Mesenchymal stem cell (in vitro differentiated cells and primary cell): Measurements from ENCODE around the gene AOAH.

Source experiments
- DNase-seq: peaks from one replicate; pipeline ENCODE4 v3.0.0-alpha.2; 2013
- H2AFZ ChIP-seq: one replicate; pipeline ENCODE4 v1.6.1; 2013; ENCODE audit warnings: low read depth, mild to moderate bottlenecking, control low read depth, inconsistent platforms, low read length, moderate library complexity
- H2AK5ac ChIP-seq: 2 replicates; pipeline ENCODE4 v1.6.1; 2013; ENCODE audit warnings: low read length, moderate library complexity, mild to moderate bottlenecking, inconsistent platforms; ENCODE audit not compliant: severe bottlenecking
- H2BK120ac ChIP-seq: one replicate; pipeline ENCODE4 v1.6.1; 2013; ENCODE audit warnings: low read depth, mild to moderate bottlenecking, inconsistent platforms, low read length, moderate library complexity
- H2BK12ac ChIP-seq, 2 experiments: one replicate each; pipeline ENCODE4 v1.6.1; 2013; ENCODE audit warnings: inconsistent platforms in 2 of 2, low read length in 2 of 2, mild to moderate bottlenecking in 2 of 2, moderate library complexity in 2 of 2, control low read depth in 1 of 2
- H2BK15ac ChIP-seq: one replicate; pipeline ENCODE4 v1.6.1; 2013; ENCODE audit warnings: mild to moderate bottlenecking, low read depth, inconsistent platforms; ENCODE audit not compliant: poor library complexity, severe bottlenecking
- H2BK5ac ChIP-seq: 2 replicates; pipeline ENCODE4 v1.6.1; 2013; ENCODE audit warnings: low read depth, mild to moderate bottlenecking, low read length, control low read depth, inconsistent platforms; ENCODE audit not compliant: poor library complexity, severe bottlenecking
- H3K14ac ChIP-seq, 2 experiments: one replicate each; pipeline ENCODE4 v1.6.1; 2013; ENCODE audit warnings: inconsistent platforms in 2 of 2, low read length in 2 of 2, control low read depth in 1 of 2, mild to moderate bottlenecking in 1 of 2, moderate library complexity in 1 of 2
- H3K18ac ChIP-seq, 2 experiments: one replicate each; pipeline ENCODE4 v1.6.1; 2013; ENCODE audit warnings: inconsistent platforms in 2 of 2, low read length in 2 of 2, control low read depth in 1 of 2, low read depth in 1 of 2, mild to moderate bottlenecking in 1 of 2
- H3K23ac ChIP-seq, 2 experiments: one replicate each; pipeline ENCODE4 v1.6.1; 2013; ENCODE audit warnings: inconsistent platforms in 2 of 2, low read length in 2 of 2, mild to moderate bottlenecking in 2 of 2, moderate library complexity in 2 of 2, control low read depth in 1 of 2
- H3K27ac ChIP-seq: 2 replicates; pipeline ENCODE4 v1.5.1; 2013; ENCODE audit warnings: mild to moderate bottlenecking, moderate library complexity, low read length, control low read depth, inconsistent platforms; ENCODE audit not compliant: poor library complexity, severe bottlenecking
- H3K27me3 ChIP-seq, 2 experiments: 2 replicates each; pipeline versions ENCODE4 v1.6.1 to v1.7.0; 2013; ENCODE audit warnings: low read length in 2 of 2, mild to moderate bottlenecking in 2 of 2, moderate library complexity in 2 of 2, control low read depth in 1 of 2, inconsistent platforms in 1 of 2; ENCODE audit not compliant: control insufficient read depth in 1 of 2, insufficient read depth in 1 of 2
- H3K36me3 ChIP-seq, 2 experiments: 2 replicates each; pipeline versions ENCODE4 v1.6.1 to v1.7.0; 2013; ENCODE audit warnings: low read length in 2 of 2, control low read depth in 1 of 2, inconsistent platforms in 1 of 2, low read depth in 1 of 2, mild to moderate bottlenecking in 1 of 2; ENCODE audit not compliant: insufficient read depth in 2 of 2, control insufficient read depth in 1 of 2
- H3K4ac ChIP-seq, 2 experiments: one replicate each; pipeline ENCODE4 v1.6.1; 2013; ENCODE audit warnings: inconsistent platforms in 2 of 2, low read length in 2 of 2, mild to moderate bottlenecking in 2 of 2, moderate library complexity in 2 of 2, control low read depth in 1 of 2, low read depth in 1 of 2
- H3K4me1 ChIP-seq: 2 replicates; pipeline ENCODE4 v1.6.1; 2013; ENCODE audit warnings: low read depth, low read length, control low read depth; ENCODE audit not compliant: control insufficient read depth, insufficient read depth
- H3K4me2 ChIP-seq: 2 replicates; pipeline ENCODE4 v1.6.1; 2013; ENCODE audit warnings: low read length, mild to moderate bottlenecking, inconsistent platforms; ENCODE audit not compliant: poor library complexity, severe bottlenecking
- H3K4me3 ChIP-seq, 2 experiments: 2 replicates each; pipeline versions ENCODE4 v1.5.1 to v1.7.0; 2013; ENCODE audit warnings: low read length in 2 of 2, mild to moderate bottlenecking in 2 of 2, control low read depth in 1 of 2, low read depth in 1 of 2; ENCODE audit not compliant: insufficient read depth in 1 of 2
- H3K79me1 ChIP-seq: replicated peaks from 2 replicates; pipeline ENCODE4 v1.6.1; 2013; ENCODE audit warnings: mild to moderate bottlenecking, control low read depth, low read length, inconsistent platforms; ENCODE audit not compliant: poor library complexity, severe bottlenecking
- H3K9ac ChIP-seq: 2 replicates; pipeline ENCODE4 v1.7.0; 2013; ENCODE audit warnings: mild to moderate bottlenecking, low read length, moderate library complexity
- H3K9me3 ChIP-seq: 2 replicates; pipeline ENCODE4 v1.7.0; 2013; ENCODE audit warnings: mild to moderate bottlenecking, low read length; ENCODE audit not compliant: control insufficient read depth
- H4K8ac ChIP-seq: one replicate; pipeline ENCODE4 v1.6.1; 2013; ENCODE audit warnings: inconsistent platforms, mild to moderate bottlenecking, low read length, moderate library complexity
- H4K91ac ChIP-seq: one replicate; pipeline ENCODE4 v1.6.1; 2013; ENCODE audit warnings: mild to moderate bottlenecking, low read length, inconsistent platforms
- WGBS: methylation state at CpG from one replicate; pipeline ENCODE4 v1.1.7; 2013; ENCODE audit warnings: mixed read lengths; 5-methylcytosine and 5-hydroxymethylcytosine counted together

AOAH gene

DNA sequence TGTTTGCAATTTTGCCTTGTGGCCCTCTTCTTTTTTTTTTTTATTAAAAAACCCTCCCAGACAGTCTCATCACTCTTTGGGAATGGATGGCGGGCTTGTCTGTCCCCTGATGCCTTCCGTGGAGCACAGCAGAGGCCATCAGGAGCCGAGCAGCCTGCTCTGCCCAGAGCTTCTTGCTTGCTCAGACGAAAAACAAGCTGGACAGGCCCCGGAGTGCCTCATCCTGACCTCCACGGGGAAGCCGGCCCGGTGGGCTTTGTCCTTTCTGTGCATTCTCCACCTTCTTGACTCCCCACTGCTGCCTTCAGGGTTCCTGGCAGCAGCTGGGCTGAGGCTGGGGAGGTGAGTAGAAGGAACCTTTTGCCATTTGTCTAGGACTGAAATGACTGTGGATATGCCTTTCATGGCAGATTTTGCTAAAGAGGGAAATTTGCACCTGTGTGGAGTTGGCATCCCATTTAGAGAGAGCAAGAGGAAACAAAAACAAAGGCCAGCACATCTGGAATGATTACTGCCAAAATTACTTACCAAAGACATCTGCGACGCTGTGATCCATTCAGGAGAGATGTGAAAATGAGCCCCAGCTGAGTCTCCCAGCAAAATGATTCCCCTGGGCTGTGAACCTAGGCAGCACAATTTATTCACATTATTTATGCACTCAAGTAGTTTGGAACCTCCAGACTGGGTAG is 108.3 kb downstream of the AOAH start:
- Histone ChIP-seq H3K79me1 (no peaks in the 10 kb centered on the region), H3K23ac (no peak overlapping the region), H3K14ac (no peak overlapping the region), H3K9ac (no peak overlapping the region), H2BK5ac (no peak overlapping the region), H4K91ac (no peak overlapping the region), H3K4ac (no peak overlapping the region), H3K36me3 (no peaks in the 10 kb centered on the region), H2AK5ac (no peak overlapping the region), H3K18ac (no peak overlapping the region), H4K8ac (no peak overlapping the region), H3K4me2 (no peak overlapping the region), H2BK120ac (no peak overlapping the region), H3K9me3 (no peaks in the 10 kb centered on the region), H2AFZ (no peak overlapping the region), H3K27ac (no peak overlapping the region), H3K27me3 (peaks cover 0 to 58% of the 10 kb centered on the region in 2 experiments), H3K4me1 (no peaks in the 10 kb centered on the region), H3K4me3 (no peak overlapping the region), H2BK15ac (no peak overlapping the region), H2BK12ac (no peak overlapping the region)
- DNase-seq = no peak
- 81% methylated on average over 10 of the region's 10 CpGs for WGBS

DNA sequence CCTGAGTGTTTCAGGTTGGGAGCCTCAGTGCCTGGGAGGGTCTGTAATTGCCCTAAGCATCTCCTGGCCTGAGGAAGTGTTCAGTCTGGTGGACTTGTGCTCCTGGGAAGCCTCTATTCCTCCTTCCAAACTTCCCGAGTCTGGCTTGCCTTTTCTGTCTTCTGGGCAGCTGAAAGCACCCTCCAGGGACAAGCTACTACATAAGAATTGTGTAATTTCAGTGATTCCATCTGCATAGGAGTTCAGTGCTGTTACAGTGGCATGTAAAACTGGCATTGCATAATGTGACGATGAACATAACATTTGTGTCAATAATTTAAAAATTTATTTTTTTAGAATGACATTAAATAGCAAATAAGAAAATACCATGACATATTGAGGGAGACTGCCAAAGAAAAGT is 109.3 kb downstream of the AOAH start:
- no peak overlapping the region for H3K4ac ChIP-seq
- no peak overlapping the region for H4K91ac ChIP-seq
- H2AK5ac ChIP-seq = no peak overlapping the region
- no peaks in the 10 kb centered on the region for H3K4me1 ChIP-seq
- H3K9ac ChIP-seq = no peak overlapping the region
- peaks cover 0 to 59% of the 10 kb centered on the region in 2 experiments for H3K27me3 ChIP-seq
- no peak overlapping the region for H2BK5ac ChIP-seq
- no peak for DNase-seq
- no peak overlapping the region for H3K23ac ChIP-seq
- no peaks in the 10 kb centered on the region for H3K79me1 ChIP-seq
- no peaks in the 10 kb centered on the region for H3K36me3 ChIP-seq
- no peak overlapping the region for H2BK12ac ChIP-seq
- H4K8ac ChIP-seq = no peak overlapping the region
- WGBS = 43% methylated on average over 1 of the region's 2 CpGs
- no peak overlapping the region for H3K4me2 ChIP-seq
- H3K18ac ChIP-seq = no peak overlapping the region
- H2BK120ac ChIP-seq = no peak overlapping the region
- H3K9me3 ChIP-seq = no peaks in the 10 kb centered on the region
- no peak overlapping the region for H3K4me3 ChIP-seq
- no peak overlapping the region for H2BK15ac ChIP-seq
- H2AFZ ChIP-seq = no peak overlapping the region
- H3K14ac ChIP-seq = no peak overlapping the region
- H3K27ac ChIP-seq = no peak overlapping the region

DNA sequence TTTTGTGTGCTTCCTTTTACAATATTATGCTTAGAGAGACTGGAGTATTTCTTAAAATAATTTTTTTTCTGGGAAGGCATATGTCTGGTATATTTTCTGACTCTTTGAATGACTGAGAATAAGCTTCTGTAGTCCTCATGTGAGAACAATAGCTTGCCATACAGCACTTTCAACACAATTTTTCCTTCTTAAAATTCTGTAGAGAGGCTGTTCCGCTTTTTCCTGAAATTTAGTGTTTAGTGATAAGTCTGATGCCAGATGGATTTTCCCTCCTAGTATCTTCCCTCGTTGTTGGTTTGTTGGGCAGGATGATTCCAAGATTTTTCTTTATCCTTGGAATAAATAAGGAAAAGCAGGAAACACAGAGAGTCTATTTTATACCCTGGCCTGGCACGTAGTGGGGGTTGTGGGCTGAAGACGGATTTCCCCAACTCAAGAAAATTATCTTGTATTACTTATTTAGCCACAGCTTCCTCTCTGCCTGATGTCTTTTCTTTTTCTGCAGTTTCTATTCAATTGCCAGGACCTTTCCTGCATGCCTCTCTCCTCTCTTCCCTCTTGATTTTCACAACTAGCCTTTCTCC is 111.2 kb downstream of the AOAH start:
- Histone ChIP-seq H2AFZ (no peak overlapping the region), H4K91ac (no peak overlapping the region), H3K27me3 (peaks cover 0 to 63% of the 10 kb centered on the region in 2 experiments), H3K4me1 (no peaks in the 10 kb centered on the region), H3K36me3 (no peaks in the 10 kb centered on the region), H3K9ac (no peak overlapping the region), H2BK120ac (no peak overlapping the region), H3K4me2 (no peak overlapping the region), H3K9me3 (no peaks in the 10 kb centered on the region), H3K14ac (no peak overlapping the region), H3K4me3 (no peak overlapping the region), H2AK5ac (no peak overlapping the region), H2BK15ac (no peak overlapping the region), H2BK12ac (no peak overlapping the region), H3K18ac (no peak overlapping the region), H3K4ac (no peak overlapping the region), H3K23ac (no peak overlapping the region), H3K27ac (no peak overlapping the region), H3K79me1 (no peaks in the 10 kb centered on the region), H4K8ac (no peak overlapping the region), H2BK5ac (no peak overlapping the region)
- DNase-seq = no peak
- 95% methylated on average over 4 of the region's 4 CpGs for WGBS

DNA sequence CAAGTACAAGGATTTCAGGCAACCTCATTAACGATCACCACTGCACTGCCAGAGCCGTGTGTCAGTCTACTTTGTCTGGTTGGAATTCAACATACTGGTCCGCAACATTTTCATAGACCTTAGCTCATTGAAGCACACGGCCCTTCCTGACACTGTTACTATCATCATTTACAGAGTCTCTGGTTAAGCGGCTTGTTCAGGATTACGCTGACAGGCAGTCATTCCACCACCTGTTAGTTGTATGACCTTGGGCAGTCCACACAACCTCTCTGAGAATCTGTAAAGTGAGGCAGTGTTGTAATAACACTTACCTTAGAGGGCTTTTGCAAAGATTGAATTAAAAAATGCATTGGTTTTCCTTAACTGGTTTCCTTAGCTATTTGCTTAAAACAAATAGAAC is 112.6 kb downstream of the AOAH start:
- no peak overlapping the region for H2BK12ac ChIP-seq
- H3K9ac ChIP-seq = no peak overlapping the region
- no peak overlapping the region for H2BK15ac ChIP-seq
- no peak overlapping the region for H4K8ac ChIP-seq
- no peaks in the 10 kb centered on the region for H3K4me1 ChIP-seq
- no peaks in the 10 kb centered on the region for H3K9me3 ChIP-seq
- no peak for DNase-seq
- H2BK120ac ChIP-seq = no peak overlapping the region
- H3K18ac ChIP-seq = no peak overlapping the region
- H3K14ac ChIP-seq = no peak overlapping the region
- no peak overlapping the region for H3K27ac ChIP-seq
- H3K4ac ChIP-seq = no peak overlapping the region
- no peak overlapping the region for H3K23ac ChIP-seq
- 86% methylated on average over 6 of the region's 6 CpGs for WGBS
- H3K4me3 ChIP-seq = no peak overlapping the region
- H3K27me3 ChIP-seq = peaks cover 0 to 66% of the 10 kb centered on the region in 2 experiments
- no peak overlapping the region for H2BK5ac ChIP-seq
- no peaks in the 10 kb centered on the region for H3K79me1 ChIP-seq
- no peak overlapping the region for H2AK5ac ChIP-seq
- H4K91ac ChIP-seq = no peak overlapping the region
- H3K4me2 ChIP-seq = no peak overlapping the region
- H3K36me3 ChIP-seq = no peaks in the 10 kb centered on the region
- no peak overlapping the region for H2AFZ ChIP-seq
